Small intestine (tissue), 7 donors: ENCODE data around the gene ACTR1B. TPM values are rescaled to one million over a fixed set of nuclear protein-coding genes. Genes with fewer than 3 reads are reported as not detected.

Experiments
- DNase-seq, 2 donors: peaks; one replicate each; pipeline versions ENCODE4 v3.0.0 to v3.0.0-alpha.2; 2013
- FAIRE-seq: peaks from 2 replicates; lab custom pipeline; 2012; peaks lifted over from hg19 to GRCh38; lab: Jason Lieb, UNC
- H3K27ac ChIP-seq, 3 donors: one replicate each; pipeline ENCODE4 v1.5.1; 2013; ENCODE audit warnings: low read length in 2 of 3, mild to moderate bottlenecking in 2 of 3, control low read depth in 1 of 3, inconsistent platforms in 1 of 3, low read depth in 1 of 3, moderate library complexity in 1 of 3
- H3K27me3 ChIP-seq, 3 donors: one replicate each; pipeline ENCODE4 v1.6.1; 2013; ENCODE audit warnings: low read length in 3 of 3, inconsistent platforms in 1 of 3; ENCODE audit not compliant: control insufficient read depth in 3 of 3, insufficient read depth in 3 of 3
- H3K36me3 ChIP-seq, 3 donors: one replicate each; pipeline ENCODE4 v1.6.1; 2013; ENCODE audit warnings: low read length in 3 of 3, inconsistent platforms in 1 of 3, low read depth in 1 of 3, mild to moderate bottlenecking in 1 of 3, moderate library complexity in 1 of 3; ENCODE audit not compliant: control insufficient read depth in 3 of 3, insufficient read depth in 2 of 3
- H3K4me1 ChIP-seq, 3 donors: one replicate each; pipeline ENCODE4 v1.6.1; 2013; ENCODE audit warnings: low read length in 2 of 3, inconsistent platforms in 1 of 3, low read depth in 1 of 3, mild to moderate bottlenecking in 1 of 3, moderate library complexity in 1 of 3; ENCODE audit not compliant: control insufficient read depth in 3 of 3, insufficient read depth in 2 of 3
- H3K4me3 ChIP-seq, 3 donors: one replicate each; pipeline ENCODE4 v1.5.1; 2013; ENCODE audit warnings: low read length in 3 of 3, control low read depth in 1 of 3, inconsistent platforms in 1 of 3, low read depth in 1 of 3, mild to moderate bottlenecking in 1 of 3, moderate library complexity in 1 of 3
- H3K9me3 ChIP-seq, 2 donors: one replicate each; pipeline ENCODE4 v1.6.1; 2013; ENCODE audit warnings: low read depth in 1 of 2, low read length in 1 of 2; ENCODE audit not compliant: control insufficient read depth in 2 of 2, insufficient read depth in 1 of 2
- WGBS, 3 donors: extraction: QIAGEN DNeasy Blood & Tissue Kit; methylation state at CpG; one replicate each; pipeline ENCODE4 v1.1.7; 2013; 5-methylcytosine and 5-hydroxymethylcytosine counted together
- polyA plus RNA-seq, 4 donors: library from polyadenylated mRNA; stranded (reverse) in 3 of 4; unstranded in 1 of 4; fragments of 200-250 nt in 3 of 4; fragments of 120-200 nt in 1 of 4; gene quantifications; one replicate each; pipeline versions ENCODE4 v1.2.1 to v1.2.3, GENCODE V29; 2013
- donor health status: healthy with polysubstance abuse.
- donor health status: control.
- donor health status: control.
- donor health status: Bipolar disorder and iron deficiency.
- donor health status: healthy.

The ACTR1B gene
- polyA plus RNA-seq, 4 donors, result 56.6 to 91.2 (median 67.4) TPM

DNA sequence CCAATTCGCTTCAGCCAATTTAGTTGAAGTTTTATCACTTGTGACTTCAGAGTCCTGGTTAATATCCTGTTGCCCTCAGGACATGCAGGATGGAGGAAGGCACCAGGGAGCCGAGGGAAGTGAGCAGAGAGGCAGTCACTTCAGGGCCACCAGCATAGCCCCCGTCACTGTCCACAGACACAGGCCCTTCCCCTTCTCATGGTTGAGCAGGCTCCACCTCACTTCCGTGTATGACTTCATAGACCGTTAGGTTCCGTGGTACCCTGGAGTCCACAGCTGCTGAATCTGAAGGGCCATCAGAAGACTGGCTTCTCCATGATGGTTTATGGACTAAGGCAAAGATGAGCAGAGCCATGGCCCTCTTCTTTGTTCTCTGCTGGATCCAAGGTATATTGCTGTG is 5.6 kb upstream of the ACTR1B start, which contains the start of gene C2orf92:
C2orf92 (plus strand) TSS at position 266 of the 400 bp plus-strand sequence; CDS start at position 342, 76 bp downstream.
- H3K36me3 ChIP-seq, result peaks cover 0 to 2% (median 0%) of the 10 kb centered on the region in 3 donors
- H3K27ac ChIP-seq, result no peak within 1 kb of the TSS
- FAIRE-seq, result no peak
- 89 to 94% (median 92%) methylated on average over 6 of the region's 6 CpGs for WGBS, 3 donors
- H3K27me3 ChIP-seq, result no peaks in the 10 kb centered on the region
- peaks cover 0 to 6% (median 4%) of the 10 kb centered on the region in 3 donors for H3K4me1 ChIP-seq
- no peaks in the 10 kb centered on the region for H3K9me3 ChIP-seq
- no peak within 1 kb of the TSS for H3K4me3 ChIP-seq
- no peak for DNase-seq

- no peaks in the 10 kb centered on the region for H3K27me3 ChIP-seq
- no peak for DNase-seq
- H3K4me3 ChIP-seq, result peak overlapping the region; percentile 56 to 69 (median 58)
- H3K36me3 ChIP-seq, result peaks cover 0 to 25% (median 0%) of the 10 kb centered on the region in 3 donors
- H3K27ac ChIP-seq, result peak overlapping the region; percentile 84 to 99 (median 93)
- 5 to 8% (median 7%) methylated on average over 21 of the region's 21 CpGs for WGBS, 3 donors
- FAIRE-seq, result no peak
- no peaks in the 10 kb centered on the region for H3K9me3 ChIP-seq
- H3K4me1 ChIP-seq, result peaks cover 7 to 8% (median 7%) of the 10 kb centered on the region in 3 donors
Observed at GRCh38 chr2:97664636-97664970, 759 bp upstream of the ACTR1B start.

DNA sequence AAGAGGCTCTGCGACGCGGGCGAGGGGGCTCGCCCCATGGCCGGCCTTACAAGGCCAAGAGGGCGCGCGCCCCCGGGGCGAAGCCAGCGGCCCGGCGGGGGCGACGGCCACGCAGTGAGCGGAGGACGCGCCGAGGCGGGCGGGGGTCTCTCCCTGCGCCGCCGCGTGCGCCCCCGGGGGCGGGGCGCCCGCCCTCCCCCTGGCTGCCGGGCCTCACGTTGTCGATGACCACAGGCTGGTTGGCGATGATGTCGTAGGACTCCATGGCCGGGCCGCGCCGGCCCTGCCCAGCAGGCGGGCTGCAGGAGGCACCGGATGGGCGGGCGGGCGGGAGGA is 250 bp downstream of the ACTR1B start:
- no peak for DNase-seq
- FAIRE-seq, result no peak
- 0 to 1% (median 1%) methylated on average over 1 to 46 of the region's 46 CpGs for WGBS, 3 donors
- H3K4me3 ChIP-seq, result peak overlapping the region; percentile 58 to 97 (median 82)
- H3K36me3 ChIP-seq, result peaks cover 0 to 35% (median 3%) of the 10 kb centered on the region in 3 donors
- H3K27me3 ChIP-seq, result no peaks in the 10 kb centered on the region
- H3K4me1 ChIP-seq, result peaks cover 7 to 8% (median 7%) of the 10 kb centered on the region in 3 donors
- H3K27ac ChIP-seq, result peak overlapping the region; percentile 91 to 99 (median 97)
- no peaks in the 10 kb centered on the region for H3K9me3 ChIP-seq

GRCh38 chr2:97662895-97663625 is 784 bp downstream of the ACTR1B start:
- Histone ChIP-seq H3K27ac (peak overlapping the region; percentile 91 to 99 (median 97)), H3K4me1 (peaks cover 7 to 8% (median 7%) of the 10 kb centered on the region in 3 donors), H3K27me3 (no peaks in the 10 kb centered on the region), H3K36me3 (peaks cover 0 to 38% (median 3%) of the 10 kb centered on the region in 3 donors), H3K9me3 (no peaks in the 10 kb centered on the region), H3K4me3 (peak overlapping the region; percentile 58 to 97 (median 82))
- WGBS, 3 donors, result 0 to 1% (median 0%) methylated on average over 23 to 24 of the region's 24 CpGs
- FAIRE-seq (no peak), DNase-seq (peak; percentile 86 to 89)

DNA sequence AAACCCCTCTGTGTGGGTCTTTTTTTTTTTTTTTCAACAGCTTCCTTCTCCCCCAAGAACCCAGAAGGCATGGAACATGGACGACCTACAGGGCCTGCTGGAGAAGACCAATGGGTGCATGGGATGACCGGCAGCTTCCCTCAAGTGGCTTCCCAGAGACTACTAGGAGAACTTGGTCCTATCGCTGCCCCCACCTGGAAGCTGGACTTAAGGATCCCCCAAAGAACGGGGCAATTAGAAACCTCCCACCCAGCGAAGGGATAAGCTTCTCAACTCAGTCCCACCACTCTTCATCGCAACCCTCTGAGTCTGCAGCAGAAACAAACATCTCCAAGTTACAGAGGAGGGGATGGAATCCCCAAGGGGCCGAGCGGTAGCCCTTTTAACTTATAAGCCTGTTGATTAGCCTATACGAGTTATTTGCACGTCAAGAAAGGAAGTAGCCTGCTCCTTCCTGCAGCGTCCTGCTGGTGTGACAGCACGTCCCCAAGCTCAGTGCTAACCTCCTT is 1.4 kb downstream of the ACTR1B start:
- FAIRE-seq (no peak), DNase-seq (peak in 1 of 2 donors; percentile 54)
- 33 to 40% (median 34%) methylated on average over 12 of the region's 12 CpGs for WGBS, 3 donors
- Histone ChIP-seq H3K36me3 (peaks cover 0 to 44% (median 3%) of the 10 kb centered on the region in 3 donors), H3K4me1 (peaks cover 7 to 8% (median 7%) of the 10 kb centered on the region in 3 donors), H3K9me3 (no peaks in the 10 kb centered on the region), H3K27me3 (no peaks in the 10 kb centered on the region), H3K4me3 (peak overlapping the region in 2 of 3 donors; percentile 58 to 97), H3K27ac (peak overlapping the region; percentile 28 to 99 (median 91))

DNA sequence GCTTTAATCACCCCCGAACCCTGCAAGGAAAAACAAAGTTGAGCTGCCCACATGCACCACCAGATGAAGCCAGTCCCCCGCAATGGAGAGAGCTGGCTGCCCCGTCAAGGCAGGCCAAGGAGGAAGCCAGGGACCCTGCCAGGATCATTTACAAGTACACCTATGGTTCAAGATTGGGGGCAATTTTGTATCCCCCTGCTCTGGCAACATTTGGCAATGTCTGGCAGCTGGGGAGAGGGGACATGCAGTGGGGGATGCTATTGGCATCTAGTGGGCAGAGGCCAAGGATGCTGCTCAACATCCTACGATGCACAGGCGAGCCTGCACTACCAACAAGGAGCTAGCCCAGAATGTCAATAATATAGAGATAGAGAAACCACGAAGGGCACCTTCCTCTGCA is 1.9 kb downstream of the ACTR1B start:
- no peak overlapping the region for H3K4me3 ChIP-seq
- H3K9me3 ChIP-seq, result no peaks in the 10 kb centered on the region
- no peak overlapping the region for H3K27ac ChIP-seq
- no peaks in the 10 kb centered on the region for H3K27me3 ChIP-seq
- peaks cover 0 to 49% (median 3%) of the 10 kb centered on the region in 3 donors for H3K36me3 ChIP-seq
- 82 to 84% (median 84%) methylated on average over 6 of the region's 6 CpGs for WGBS, 3 donors
- FAIRE-seq, result no peak
- no peak for DNase-seq
- peaks cover 7 to 8% (median 7%) of the 10 kb centered on the region in 3 donors for H3K4me1 ChIP-seq

GRCh38 chr2:97660775-97661389 is 3.0 kb downstream of the ACTR1B start:
- DNase-seq (no peak), FAIRE-seq (no peak)
- WGBS, 3 donors, result 86 to 90% (median 86%) methylated on average over 18 of the region's 18 CpGs
- H3K9me3 ChIP-seq, result no peaks in the 10 kb centered on the region
- no peaks in the 10 kb centered on the region for H3K27me3 ChIP-seq
- H3K27ac ChIP-seq, result no peak overlapping the region
- H3K36me3 ChIP-seq, result peaks cover 0 to 59% (median 3%) of the 10 kb centered on the region in 3 donors
- peaks cover 7 to 8% (median 7%) of the 10 kb centered on the region in 3 donors for H3K4me1 ChIP-seq
- H3K4me3 ChIP-seq, result no peak overlapping the region

DNA sequence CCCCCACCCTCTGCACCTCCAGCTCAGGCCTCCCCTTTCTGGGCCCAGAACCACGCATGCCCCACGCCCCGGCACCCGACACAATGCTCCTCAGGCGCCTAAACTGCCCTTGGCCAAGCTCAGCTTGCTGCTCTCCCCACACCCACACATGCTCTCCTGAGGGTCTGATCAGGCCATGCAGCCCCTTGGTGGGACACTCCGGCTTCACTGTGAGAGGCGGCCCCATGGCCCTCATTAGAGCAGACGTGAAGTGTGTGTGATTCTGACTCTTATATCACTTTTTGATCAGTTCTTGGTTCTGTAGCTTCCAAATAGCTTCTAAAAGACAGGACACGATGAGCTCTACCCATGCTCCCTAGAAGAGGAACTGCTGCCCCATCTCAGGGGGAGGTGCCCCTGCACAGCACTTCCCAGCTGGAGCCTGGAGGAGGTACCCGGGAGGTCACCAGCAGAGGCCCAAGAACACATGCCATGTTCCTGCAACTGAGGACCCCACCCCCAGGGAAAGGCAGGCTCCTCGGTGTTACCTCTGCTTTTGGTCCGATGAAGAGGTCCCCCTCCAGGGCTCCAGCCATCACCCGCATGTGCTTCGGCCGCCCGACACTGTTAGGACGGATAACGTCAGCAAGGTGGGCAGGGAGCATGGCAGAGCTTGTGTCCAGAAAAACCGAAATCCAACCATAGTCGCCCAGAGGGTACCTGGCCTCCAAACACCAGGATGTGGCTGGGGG is 3.6 kb downstream of the ACTR1B start:
- no peak for DNase-seq
- H3K4me1 ChIP-seq, result peaks cover 7 to 8% (median 7%) of the 10 kb centered on the region in 3 donors

More for the DNA sequence above, 3.6 kb downstream of the ACTR1B start:
- Histone ChIP-seq H3K27me3 (no peaks in the 10 kb centered on the region), H3K4me3 (no peak overlapping the region), H3K9me3 (peaks cover 0 to 4% of the 10 kb centered on the region in 2 donors), H3K36me3 (peaks cover 0 to 64% (median 3%) of the 10 kb centered on the region in 3 donors), H3K27ac (no peak overlapping the region)
- 95 to 97% (median 96%) methylated on average over 20 of the region's 20 CpGs for WGBS, 3 donors
- FAIRE-seq, result no peak
